ENCODE measurements around the gene UBR2.

- TF ChIP-seq POLR2A (IDR thresholded peaks at IDR 0.05) (no peak), CTCF (IDR thresholded peaks at IDR 0.05) (no peak)
Measured at GRCh38 chr6:42565823-42566613, 2.2 kb downstream of the UBR2 start.

Measured in right lobe of liver (tissue), 4 donors.